22Rv1 (cell line): ENCODE measurements around the gene RIN1.

Source experiments
- ZFX ChIP-seq: fragments of 450-650 bp; IDR thresholded peaks from 2 replicates; pipeline ENCODE4 v1.6.1; 2017; ENCODE audit warnings: antibody characterized with exemption, borderline replicate concordance
- TF ChIP-seq, protein P1 (sequence below): fragments of 450-650 bp; IDR thresholded peaks from 2 replicates; pipeline ENCODE4 v1.5.1; 2017; ENCODE audit warnings: mild to moderate bottlenecking

DNA sequence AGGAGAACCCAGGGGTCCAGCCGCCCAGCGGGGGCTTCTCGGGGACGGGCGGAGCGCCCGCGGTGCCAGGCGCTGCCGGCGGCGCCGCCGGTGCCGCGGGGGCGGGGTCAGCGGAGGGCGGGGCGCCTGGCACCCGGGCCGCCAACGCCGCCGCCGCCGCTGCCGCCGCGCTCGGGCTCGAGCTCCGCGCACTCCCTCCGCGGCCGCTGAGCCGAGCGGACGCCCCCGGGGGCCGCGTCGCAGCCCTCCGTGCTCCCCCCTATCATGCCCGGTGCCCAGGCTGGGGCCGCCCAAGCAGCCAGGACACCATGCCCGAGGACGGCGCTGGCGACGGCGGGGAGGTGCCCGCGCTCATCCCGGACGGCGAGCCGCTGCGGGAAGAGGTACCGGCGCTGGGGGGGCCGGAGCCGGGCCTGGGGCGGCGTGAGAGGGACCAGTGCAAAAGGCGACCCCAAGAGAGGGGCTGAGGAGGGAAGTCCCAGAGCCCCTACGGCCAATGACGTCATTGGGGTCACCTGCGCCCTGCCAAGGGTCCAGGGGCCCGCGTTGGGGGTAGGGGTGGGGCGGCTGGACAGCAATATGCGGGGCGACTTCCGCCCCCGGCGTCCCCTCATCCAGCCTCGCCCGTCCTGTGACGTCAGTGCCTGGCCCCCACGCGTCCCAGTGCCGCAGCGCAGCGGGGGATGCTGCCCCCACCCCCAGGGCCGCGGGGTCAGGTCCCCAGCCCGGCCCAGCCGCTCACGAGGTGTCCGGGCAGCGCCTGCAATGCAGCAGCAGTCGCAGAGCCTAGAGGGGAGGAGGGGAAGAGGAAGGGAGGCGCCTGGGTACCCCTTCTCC, 44.3 kb downstream of the RIN1 start, which contains the start of gene TMEM151A:
- TF ChIP-seq, protein P1, sequence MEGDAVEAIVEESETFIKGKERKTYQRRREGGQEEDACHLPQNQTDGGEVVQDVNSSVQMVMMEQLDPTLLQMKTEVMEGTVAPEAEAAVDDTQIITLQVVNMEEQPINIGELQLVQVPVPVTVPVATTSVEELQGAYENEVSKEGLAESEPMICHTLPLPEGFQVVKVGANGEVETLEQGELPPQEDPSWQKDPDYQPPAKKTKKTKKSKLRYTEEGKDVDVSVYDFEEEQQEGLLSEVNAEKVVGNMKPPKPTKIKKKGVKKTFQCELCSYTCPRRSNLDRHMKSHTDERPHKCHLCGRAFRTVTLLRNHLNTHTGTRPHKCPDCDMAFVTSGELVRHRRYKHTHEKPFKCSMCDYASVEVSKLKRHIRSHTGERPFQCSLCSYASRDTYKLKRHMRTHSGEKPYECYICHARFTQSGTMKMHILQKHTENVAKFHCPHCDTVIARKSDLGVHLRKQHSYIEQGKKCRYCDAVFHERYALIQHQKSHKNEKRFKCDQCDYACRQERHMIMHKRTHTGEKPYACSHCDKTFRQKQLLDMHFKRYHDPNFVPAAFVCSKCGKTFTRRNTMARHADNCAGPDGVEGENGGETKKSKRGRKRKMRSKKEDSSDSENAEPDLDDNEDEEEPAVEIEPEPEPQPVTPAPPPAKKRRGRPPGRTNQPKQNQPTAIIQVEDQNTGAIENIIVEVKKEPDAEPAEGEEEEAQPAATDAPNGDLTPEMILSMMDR, result no peak
- no peak for TF ChIP-seq ZFX
